ENCODE results near the gene QRICH1. TPM values are rescaled to one million over a fixed set of nuclear protein-coding genes. Genes with fewer than 3 reads are reported as not detected.

The QRICH1 gene
- total and polyA plus RNA-seq, 10 of the 15 experiments (the other 5 are each of a cell fraction or from before 2014, with no cell fraction given) = 22.2 to 116 (median 81.4) TPM

GRCh38 chr3:49104427-49105291, 10.8 kb upstream of the QRICH1 start, which contains the start of gene QARS1 (continued):
- no peak for TF ChIP-seq JUNB (IDR thresholded peaks at IDR 0.05)
- TF ChIP-seq SUPT20H (IDR thresholded peaks at IDR 0.05; ENCODE audit: borderline replicate concordance, control insufficient read depth, low read depth, low read length) = no peak
- no peak for TF ChIP-seq CUX1 (IDR thresholded peaks at IDR 0.05; ENCODE audit: insufficient replicate concordance, low read depth, low read length)
- no peak; the same call in 1 of the 2 replicates for TF ChIP-seq IRF3 (IDR thresholded peaks at IDR 0.05)
- no peak; the same call in 1 of the 2 replicates for TF ChIP-seq BACH1 (IDR thresholded peaks at IDR 0.05; ENCODE audit: borderline replicate concordance)
- TF ChIP-seq SIX5 (IDR thresholded peaks at IDR 0.05; ENCODE audit: low read depth, low read length, severe bottlenecking) = no peak
- no peak for TF ChIP-seq ASH2L (IDR thresholded peaks at IDR 0.05; ENCODE audit: borderline replicate concordance, low read depth)
- TF ChIP-seq MEF2B (IDR thresholded peaks at IDR 0.05; ENCODE audit: partially characterized antibody, poor library complexity, severe bottlenecking) = no peak
- TF ChIP-seq REST (IDR thresholded peaks at IDR 0.05; ENCODE audit: low read depth, low read length) = no peak
- TF ChIP-seq ZNF592 (IDR thresholded peaks at IDR 0.05) = no peak
- TF ChIP-seq SMAD5 (IDR thresholded peaks at IDR 0.05; ENCODE audit: low read depth) = peak; percentile 78
